Measurements from ENCODE around the gene ZNF785. TPM values are rescaled to one million over a fixed set of nuclear protein-coding genes. Genes with fewer than 3 reads are reported as not detected.
"Not testable (repeated sequence)": the region's sequence is repeated elsewhere in the genome, so short reads cannot be mapped to it uniquely, and the experiment has no call there.

Gene ZNF785
- 28.0 to 31.9 TPM (median 29.0 TPM) in 3 replicates for total RNA-seq

- peaks cover 16% of the 10 kb centered on the region for H3K4me1 Mint-ChIP-seq
- H3K27ac Mint-ChIP-seq: peak within 1 kb of the TSS; percentile 87
- DNase-seq (ENCODE audit: low spot score in 2 of 2, unreplicated experiment in 2 of 2): peak; percentile 84 to 88
Observed at GRCh38 chr16:30585400-30586191, at the start of gene ZNF785. ZNF785 (minus strand) TSS chr16:30585697; CDS start chr16:30585611, 86 bp downstream.

GRCh38 chr16:30633526-30633925 lies 48.0 kb upstream of the ZNF785 start:
- peaks cover 19% of the 10 kb centered on the region for H3K4me1 Mint-ChIP-seq
- no peak for DNase-seq (ENCODE audit: low spot score in 2 of 2, unreplicated experiment in 2 of 2)
- TF ChIP-seq CTCF (IDR thresholded peaks at IDR 0.05; ENCODE audit: unreplicated experiment): no peak
- H3K9me3 Mint-ChIP-seq: no peaks in the 10 kb centered on the region
- H3K27ac Mint-ChIP-seq: no peak overlapping the region
- no peaks in the 10 kb centered on the region for H3K36me3 Mint-ChIP-seq
- H3K4me3 Mint-ChIP-seq: peak overlapping the region; percentile 85
- no peaks in the 10 kb centered on the region for H3K27me3 Mint-ChIP-seq (ENCODE audit: low read depth)

More at GRCh38 chr16:30585400-30586191, at the start of gene ZNF785:
- Mint-ChIP-seq H3K4me3 (peak within 1 kb of the TSS; percentile 84), H3K36me3 (peaks cover 4% of the 10 kb centered on the region), H3K9me3 (no peaks in the 10 kb centered on the region), H3K27me3 (ENCODE audit: low read depth) (no peaks in the 10 kb centered on the region)
- no peak for TF ChIP-seq CTCF (IDR thresholded peaks at IDR 0.05; ENCODE audit: unreplicated experiment)

GRCh38 chr16:30632454-30632853 lies 47.0 kb upstream of the ZNF785 start:
- H3K4me3 Mint-ChIP-seq; H3K27me3 Mint-ChIP-seq (ENCODE audit: low read depth); H3K9me3 Mint-ChIP-seq; H3K36me3 Mint-ChIP-seq; DNase-seq (ENCODE audit: low spot score in 2 of 2, unreplicated experiment in 2 of 2); H3K27ac Mint-ChIP-seq: not testable (repeated sequence)
- H3K4me1 Mint-ChIP-seq: peaks cover 19% of the 10 kb centered on the region

- H3K36me3 Mint-ChIP-seq: no peaks in the 10 kb centered on the region
- H3K9me3 Mint-ChIP-seq: no peaks in the 10 kb centered on the region
- peak overlapping the region; percentile 77 for H3K27ac Mint-ChIP-seq
- peak; percentile 85 for TF ChIP-seq CTCF (IDR thresholded peaks at IDR 0.05; ENCODE audit: unreplicated experiment)
- peak overlapping the region; percentile 38 for H3K4me3 Mint-ChIP-seq
- H3K4me1 Mint-ChIP-seq: peaks cover 4% of the 10 kb centered on the region
- H3K27me3 Mint-ChIP-seq (ENCODE audit: low read depth): no peaks in the 10 kb centered on the region
- peak; percentile 62 to 88 for DNase-seq (ENCODE audit: low spot score in 2 of 2, unreplicated experiment in 2 of 2)
Observed at GRCh38 chr16:30628628-30629540, 43.4 kb upstream of the ZNF785 start.

GRCh38 chr16:30626236-30626635 lies 40.7 kb upstream of the ZNF785 start:
- H3K27me3 Mint-ChIP-seq (ENCODE audit: low read depth): peaks cover 2% of the 10 kb centered on the region
- peaks cover 4% of the 10 kb centered on the region for H3K9me3 Mint-ChIP-seq
- no peak for TF ChIP-seq CTCF (IDR thresholded peaks at IDR 0.05; ENCODE audit: unreplicated experiment)
- H3K4me3 Mint-ChIP-seq: no peak overlapping the region
- H3K36me3 Mint-ChIP-seq: no peaks in the 10 kb centered on the region
- no peak overlapping the region for H3K27ac Mint-ChIP-seq
- peaks cover 4% of the 10 kb centered on the region for H3K4me1 Mint-ChIP-seq
- DNase-seq (ENCODE audit: low spot score in 2 of 2, unreplicated experiment in 2 of 2): no peak

Data from mesothelial cell of epicardium (in vitro differentiated cells).